ENCODE measurements around the gene SBNO1.

Gene SBNO1

DNA sequence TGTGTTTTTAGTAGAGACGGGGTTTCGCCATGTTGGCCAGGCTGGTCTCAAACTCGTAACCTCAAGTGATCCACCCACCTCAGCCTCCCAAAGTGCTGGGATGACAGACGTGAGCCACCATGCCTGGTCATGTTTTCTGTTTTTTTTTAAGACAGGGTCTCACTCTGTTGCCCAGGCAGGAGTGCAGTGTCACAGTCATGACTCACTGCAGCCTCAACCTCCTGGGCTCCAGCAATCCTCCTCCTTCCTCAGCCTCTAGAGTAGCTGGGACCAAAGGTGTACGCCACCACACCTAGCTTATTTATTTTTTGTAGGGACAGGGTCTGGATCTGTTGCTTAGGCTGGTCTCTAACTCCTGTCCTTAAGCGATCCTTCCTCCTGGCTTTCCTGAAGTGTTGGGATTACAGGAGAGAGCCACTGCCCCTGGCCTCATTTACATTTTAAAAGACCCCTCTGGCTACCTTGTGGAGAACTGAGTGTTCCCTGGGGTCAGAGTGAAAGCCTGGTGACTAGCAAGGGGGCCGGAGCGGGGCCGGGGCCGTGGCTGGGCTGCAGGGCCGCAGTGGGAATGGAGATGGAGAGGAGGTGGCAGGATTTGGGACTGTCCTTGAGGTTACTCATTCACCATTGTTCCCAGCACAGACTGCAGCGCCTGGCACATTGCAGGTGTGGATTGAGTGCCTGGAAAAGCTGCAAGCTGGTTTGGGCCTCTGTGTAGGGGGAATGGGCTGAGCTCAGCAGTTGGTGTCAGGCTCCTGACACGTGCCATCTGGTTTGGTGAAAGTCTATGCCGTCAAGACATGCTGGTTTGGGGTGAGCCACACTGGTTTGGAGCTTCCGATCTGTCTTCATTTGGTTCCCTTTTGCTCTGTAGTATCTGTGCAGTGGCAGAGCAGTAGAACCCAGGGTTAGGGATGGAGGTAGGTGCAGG lies 37.4 kb upstream of the SBNO1 start:
- no peak overlapping the region for H3K4me3 ChIP-seq (ENCODE audit: low read depth, low read length)
- TF ChIP-seq, protein P1, sequence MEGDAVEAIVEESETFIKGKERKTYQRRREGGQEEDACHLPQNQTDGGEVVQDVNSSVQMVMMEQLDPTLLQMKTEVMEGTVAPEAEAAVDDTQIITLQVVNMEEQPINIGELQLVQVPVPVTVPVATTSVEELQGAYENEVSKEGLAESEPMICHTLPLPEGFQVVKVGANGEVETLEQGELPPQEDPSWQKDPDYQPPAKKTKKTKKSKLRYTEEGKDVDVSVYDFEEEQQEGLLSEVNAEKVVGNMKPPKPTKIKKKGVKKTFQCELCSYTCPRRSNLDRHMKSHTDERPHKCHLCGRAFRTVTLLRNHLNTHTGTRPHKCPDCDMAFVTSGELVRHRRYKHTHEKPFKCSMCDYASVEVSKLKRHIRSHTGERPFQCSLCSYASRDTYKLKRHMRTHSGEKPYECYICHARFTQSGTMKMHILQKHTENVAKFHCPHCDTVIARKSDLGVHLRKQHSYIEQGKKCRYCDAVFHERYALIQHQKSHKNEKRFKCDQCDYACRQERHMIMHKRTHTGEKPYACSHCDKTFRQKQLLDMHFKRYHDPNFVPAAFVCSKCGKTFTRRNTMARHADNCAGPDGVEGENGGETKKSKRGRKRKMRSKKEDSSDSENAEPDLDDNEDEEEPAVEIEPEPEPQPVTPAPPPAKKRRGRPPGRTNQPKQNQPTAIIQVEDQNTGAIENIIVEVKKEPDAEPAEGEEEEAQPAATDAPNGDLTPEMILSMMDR (IDR thresholded peaks at IDR 0.05; ENCODE audit: low read depth, low read length, missing control alignments) = no peak
- no peak for DNase-seq
- no peaks in the 10 kb centered on the region for H3K27me3 ChIP-seq (replicated peaks)
- H3K36me3 ChIP-seq (replicated peaks) = peaks cover 64% of the 10 kb centered on the region
- H3K27ac ChIP-seq = no peak overlapping the region
- in situ Hi-C loops (cut with HindIII; ENCODE audit: low pct_ligation_motif_present, low sequenced_read_pairs) = no loop called here

DNA sequence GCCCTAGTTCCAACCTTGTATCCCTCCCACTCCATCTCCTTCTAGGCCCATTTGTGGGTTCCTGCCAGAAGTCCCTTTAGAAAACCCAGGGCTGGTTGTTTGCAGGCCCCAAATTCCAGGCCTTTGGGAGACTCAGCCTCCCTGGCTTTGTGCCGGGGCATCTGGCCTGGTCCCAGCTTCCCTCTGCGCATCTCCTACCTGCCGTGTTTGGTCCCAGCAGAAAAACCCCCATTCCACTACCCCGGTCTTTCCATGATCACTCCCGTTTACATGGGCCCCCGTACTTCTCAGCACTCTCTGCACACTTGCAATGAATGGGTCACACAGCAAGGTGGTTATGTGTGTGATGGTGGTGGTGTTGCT lies 34.6 kb upstream of the SBNO1 start:
- H3K27ac ChIP-seq = no peak overlapping the region
- no peak overlapping the region for H3K4me3 ChIP-seq (ENCODE audit: low read depth, low read length)
- TF ChIP-seq, protein P1 (IDR thresholded peaks at IDR 0.05; ENCODE audit: low read depth, low read length, missing control alignments) = no peak
- no peaks in the 10 kb centered on the region for H3K27me3 ChIP-seq (replicated peaks)
- no peak for DNase-seq
- H3K36me3 ChIP-seq (replicated peaks) = peaks cover 66% of the 10 kb centered on the region
- in situ Hi-C loops (cut with HindIII; ENCODE audit: low pct_ligation_motif_present, low sequenced_read_pairs) = no loop called here

DNA sequence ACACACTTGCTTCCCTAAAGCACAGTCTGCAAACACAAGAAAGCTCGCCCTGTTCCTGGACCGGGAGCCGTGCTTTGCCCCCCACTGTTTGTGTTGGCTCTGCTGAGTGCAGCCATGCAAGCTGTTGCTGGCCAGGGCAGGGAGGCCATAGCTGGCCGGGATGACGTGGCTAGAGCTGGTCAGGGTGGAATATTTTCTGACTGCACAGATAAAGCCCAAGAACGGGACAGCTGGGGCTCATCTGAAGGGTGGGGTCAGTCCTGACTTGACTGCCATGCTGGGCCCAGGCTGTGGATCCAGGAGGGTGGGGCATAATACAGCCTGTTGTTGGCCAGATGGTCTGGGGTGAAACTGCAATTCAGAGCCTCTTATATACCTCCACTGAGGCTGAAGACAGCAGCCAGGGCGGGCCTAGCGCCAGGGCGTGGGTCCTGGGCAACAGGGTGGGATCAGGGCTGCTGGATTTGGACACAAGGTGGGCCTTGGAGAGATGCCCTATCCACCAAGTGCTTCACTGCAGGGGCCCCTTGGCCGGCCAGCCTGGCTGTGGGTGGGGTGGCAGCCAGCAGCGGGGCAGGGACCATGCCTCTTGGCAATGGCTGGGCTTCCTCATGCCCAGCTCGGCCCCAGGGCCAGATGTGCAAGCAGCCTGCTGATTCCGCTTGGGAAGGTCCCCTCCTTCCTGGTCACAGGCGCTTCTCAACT lies 34.1 kb upstream of the SBNO1 start:
- Histone ChIP-seq H3K36me3 (replicated peaks) (peaks cover 64% of the 10 kb centered on the region), H3K4me3 (ENCODE audit: low read depth, low read length) (no peak overlapping the region), H3K27me3 (replicated peaks) (no peaks in the 10 kb centered on the region), H3K27ac (peak overlapping the region; percentile 64)
- TF ChIP-seq, protein P1 (IDR thresholded peaks at IDR 0.05; ENCODE audit: low read depth, low read length, missing control alignments) = no peak
- in situ Hi-C loops (cut with HindIII; ENCODE audit: low pct_ligation_motif_present, low sequenced_read_pairs) = no loop called here
- peak; percentile 62 for DNase-seq

DNA sequence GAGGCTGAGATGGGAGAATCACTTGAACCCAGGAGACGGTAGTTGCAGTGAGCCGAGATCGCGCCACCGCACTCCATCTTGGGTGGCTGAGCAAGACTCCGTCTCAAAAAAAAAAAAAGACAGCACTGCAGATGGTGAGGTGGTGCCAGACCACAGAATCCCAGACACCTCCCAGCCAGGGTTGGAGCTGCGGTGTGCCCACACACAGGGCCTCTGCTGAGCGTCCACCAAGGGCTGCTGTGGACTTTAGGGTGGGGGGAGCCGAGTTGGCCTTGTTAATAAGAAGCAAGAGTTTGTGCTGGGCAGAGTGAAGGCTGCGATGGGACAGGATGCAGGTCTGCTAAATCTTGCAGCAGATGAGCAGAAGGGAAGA lies 33.5 kb upstream of the SBNO1 start:
- peak overlapping the region; percentile 64 for H3K27ac ChIP-seq
- TF ChIP-seq, protein P1 (IDR thresholded peaks at IDR 0.05; ENCODE audit: low read depth, low read length, missing control alignments) = no peak
- in situ Hi-C loops (cut with HindIII; ENCODE audit: low pct_ligation_motif_present, low sequenced_read_pairs) = no loop called here
- H3K36me3 ChIP-seq (replicated peaks) = peaks cover 64% of the 10 kb centered on the region
- DNase-seq = no peak
- H3K27me3 ChIP-seq (replicated peaks) = no peaks in the 10 kb centered on the region
- no peak overlapping the region for H3K4me3 ChIP-seq (ENCODE audit: low read depth, low read length)

GRCh38 chr12:123397400-123397799 lies 32.8 kb upstream of the SBNO1 start:
- in situ Hi-C loops (cut with HindIII; ENCODE audit: low pct_ligation_motif_present, low sequenced_read_pairs) = no loop called here
- TF ChIP-seq, protein P1 (IDR thresholded peaks at IDR 0.05; ENCODE audit: low read depth, low read length, missing control alignments) = no peak
- no peak for DNase-seq
- no peak overlapping the region for H3K4me3 ChIP-seq (ENCODE audit: low read depth, low read length)
- H3K27me3 ChIP-seq (replicated peaks) = no peaks in the 10 kb centered on the region
- no peak overlapping the region for H3K27ac ChIP-seq
- peaks cover 64% of the 10 kb centered on the region for H3K36me3 ChIP-seq (replicated peaks)

Data from brain microvascular endothelial cell (primary cell).